ENCODE measurements around the gene ZNF335. TPM values are rescaled to one million over a fixed set of nuclear protein-coding genes. Genes with fewer than 3 reads are reported as not detected.

ZNF335 gene
- total RNA-seq, 1 donor from 2014 or later: 7.2 TPM

- peak overlapping the region; percentile 42 for H3K27ac Mint-ChIP-seq
- H3K4me1 Mint-ChIP-seq: peaks cover 19% of the 10 kb centered on the region
- H2AFZ ChIP-seq (replicated peaks): no peak overlapping the region
- no peaks in the 10 kb centered on the region for H3F3A ChIP-seq (ENCODE audit: low read depth)
- no peaks in the 10 kb centered on the region for H3K9me3 ChIP-seq (ENCODE audit: low read depth)
- no peaks in the 10 kb centered on the region for H3K36me3 Mint-ChIP-seq
- no peaks in the 10 kb centered on the region for H3K36me3 ChIP-seq
- H3K27me3 ChIP-seq: no peaks in the 10 kb centered on the region
- H3K79me2 ChIP-seq (ENCODE audit: low read depth): no peaks in the 10 kb centered on the region
- H4K20me1 ChIP-seq (ENCODE audit: low read depth): no peaks in the 10 kb centered on the region
- peaks cover 3% of the 10 kb centered on the region for H3K27me3 Mint-ChIP-seq (ENCODE audit: insufficient read depth, low read depth)
- no peak overlapping the region for H3K9ac ChIP-seq
- H3K27ac ChIP-seq: no peak overlapping the region
- H3K4me2 ChIP-seq: no peak overlapping the region
- TF ChIP-seq EZH2 (IDR thresholded peaks at IDR 0.05): no peak
- TF ChIP-seq, protein P1, sequence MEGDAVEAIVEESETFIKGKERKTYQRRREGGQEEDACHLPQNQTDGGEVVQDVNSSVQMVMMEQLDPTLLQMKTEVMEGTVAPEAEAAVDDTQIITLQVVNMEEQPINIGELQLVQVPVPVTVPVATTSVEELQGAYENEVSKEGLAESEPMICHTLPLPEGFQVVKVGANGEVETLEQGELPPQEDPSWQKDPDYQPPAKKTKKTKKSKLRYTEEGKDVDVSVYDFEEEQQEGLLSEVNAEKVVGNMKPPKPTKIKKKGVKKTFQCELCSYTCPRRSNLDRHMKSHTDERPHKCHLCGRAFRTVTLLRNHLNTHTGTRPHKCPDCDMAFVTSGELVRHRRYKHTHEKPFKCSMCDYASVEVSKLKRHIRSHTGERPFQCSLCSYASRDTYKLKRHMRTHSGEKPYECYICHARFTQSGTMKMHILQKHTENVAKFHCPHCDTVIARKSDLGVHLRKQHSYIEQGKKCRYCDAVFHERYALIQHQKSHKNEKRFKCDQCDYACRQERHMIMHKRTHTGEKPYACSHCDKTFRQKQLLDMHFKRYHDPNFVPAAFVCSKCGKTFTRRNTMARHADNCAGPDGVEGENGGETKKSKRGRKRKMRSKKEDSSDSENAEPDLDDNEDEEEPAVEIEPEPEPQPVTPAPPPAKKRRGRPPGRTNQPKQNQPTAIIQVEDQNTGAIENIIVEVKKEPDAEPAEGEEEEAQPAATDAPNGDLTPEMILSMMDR (IDR thresholded peaks at IDR 0.05): no peak
- no peak for TF ChIP-seq EZH2phosphoT487 (IDR thresholded peaks at IDR 0.05)
- no peaks in the 10 kb centered on the region for H3K9me3 Mint-ChIP-seq
- H3K4me1 ChIP-seq: peaks cover 5% of the 10 kb centered on the region
- no peak overlapping the region for H3K4me3 ChIP-seq
- H3K4me3 Mint-ChIP-seq: no peak overlapping the region
- no peak for DNase-seq (ENCODE audit: low spot score)
Measured at GRCh38 chr20:46000262-46000996, 28.4 kb upstream of the ZNF335 start.

DNA sequence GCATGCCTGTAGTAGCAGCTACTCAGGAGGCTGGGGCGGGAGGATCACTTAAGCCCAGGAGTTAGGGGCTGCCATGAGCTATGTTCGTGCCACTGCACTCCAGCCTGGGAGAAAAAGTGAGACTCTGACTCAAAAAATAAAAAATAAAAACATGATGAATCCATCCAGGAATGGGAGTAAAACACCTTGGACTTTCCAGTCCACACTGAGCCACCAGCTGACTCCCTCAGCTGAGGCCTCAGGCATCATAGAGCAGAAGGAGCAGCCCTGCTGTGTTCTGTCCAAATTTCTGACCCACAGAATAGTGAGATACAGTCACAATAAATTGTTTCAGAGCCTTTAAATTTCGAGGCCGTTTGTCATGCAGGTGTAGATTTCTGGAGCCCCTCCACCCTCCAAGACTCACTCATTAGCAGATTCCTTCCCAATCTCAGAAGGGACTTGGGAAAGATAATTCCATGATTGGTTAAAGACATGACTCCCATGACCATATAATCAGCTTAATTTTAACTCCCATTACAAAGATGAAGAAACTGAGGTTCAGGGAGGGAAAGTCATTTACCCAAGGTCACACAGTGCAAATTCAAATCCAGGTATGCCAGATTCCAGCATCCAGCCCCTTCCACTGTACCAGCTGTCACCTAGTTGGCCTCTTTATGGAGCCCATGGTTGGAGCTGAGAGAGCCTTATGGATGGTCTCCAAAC lies 27.7 kb upstream of the ZNF335 start:
- H4K20me1 ChIP-seq (ENCODE audit: low read depth): no peaks in the 10 kb centered on the region
- Mint-ChIP-seq H3K4me3 (no peak overlapping the region), H3K36me3 (no peaks in the 10 kb centered on the region), H3K4me1 (peaks cover 16% of the 10 kb centered on the region), H3K27ac (no peak overlapping the region), H3K27me3 (ENCODE audit: insufficient read depth, low read depth) (no peaks in the 10 kb centered on the region), H3K9me3 (no peaks in the 10 kb centered on the region)
- H3K9ac ChIP-seq: no peak overlapping the region
- DNase-seq (ENCODE audit: low spot score): no peak
- TF ChIP-seq EZH2phosphoT487 (IDR thresholded peaks at IDR 0.05) (no peak), EZH2 (IDR thresholded peaks at IDR 0.05) (no peak)
- TF ChIP-seq, protein P1 (IDR thresholded peaks at IDR 0.05): no peak
- no peaks in the 10 kb centered on the region for H3F3A ChIP-seq (ENCODE audit: low read depth)
- peaks cover 5% of the 10 kb centered on the region for H3K4me1 ChIP-seq
- no peaks in the 10 kb centered on the region for H3K27me3 ChIP-seq
- H3K4me2 ChIP-seq: no peak overlapping the region
- no peak overlapping the region for H3K27ac ChIP-seq
- no peak overlapping the region for H3K4me3 ChIP-seq
- no peaks in the 10 kb centered on the region for H3K9me3 ChIP-seq (ENCODE audit: low read depth)
- no peak overlapping the region for H2AFZ ChIP-seq (replicated peaks)
- H3K79me2 ChIP-seq (ENCODE audit: low read depth): no peaks in the 10 kb centered on the region
- no peaks in the 10 kb centered on the region for H3K36me3 ChIP-seq

DNA sequence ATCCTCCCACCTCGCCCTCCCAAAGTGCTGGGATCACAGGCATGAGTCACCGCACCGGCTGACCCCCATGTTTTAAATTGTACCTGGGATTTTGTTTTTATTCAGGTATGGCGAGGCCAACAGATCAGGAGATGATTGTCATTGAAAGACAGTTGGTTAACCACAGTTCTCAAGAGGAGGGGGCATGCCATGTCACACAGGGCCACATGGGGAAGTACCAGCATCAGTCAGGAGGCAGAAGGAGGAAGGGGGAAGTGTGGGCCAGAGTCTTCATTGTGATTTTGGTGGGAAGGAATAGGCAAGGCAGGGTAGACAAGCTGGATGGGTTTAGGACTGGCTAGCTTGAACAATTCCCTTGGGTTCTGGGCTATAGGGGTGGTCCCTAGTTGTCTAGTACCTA lies 26.8 kb upstream of the ZNF335 start:
- no peak for DNase-seq (ENCODE audit: low spot score)
- no peaks in the 10 kb centered on the region for H3F3A ChIP-seq (ENCODE audit: low read depth)
- H3K4me1 ChIP-seq: peaks cover 5% of the 10 kb centered on the region
- no peaks in the 10 kb centered on the region for H3K36me3 ChIP-seq
- no peaks in the 10 kb centered on the region for H3K9me3 ChIP-seq (ENCODE audit: low read depth)
- no peak overlapping the region for H3K27ac Mint-ChIP-seq
- peaks cover 2% of the 10 kb centered on the region for H3K27me3 Mint-ChIP-seq (ENCODE audit: insufficient read depth, low read depth)
- peaks cover 18% of the 10 kb centered on the region for H3K4me1 Mint-ChIP-seq
- H3K9me3 Mint-ChIP-seq: no peaks in the 10 kb centered on the region
- H3K4me3 ChIP-seq: no peak overlapping the region
- H3K79me2 ChIP-seq (ENCODE audit: low read depth): no peaks in the 10 kb centered on the region
- no peaks in the 10 kb centered on the region for H4K20me1 ChIP-seq (ENCODE audit: low read depth)
- no peaks in the 10 kb centered on the region for H3K36me3 Mint-ChIP-seq
- no peak overlapping the region for H2AFZ ChIP-seq (replicated peaks)
- H3K4me2 ChIP-seq: no peak overlapping the region
- no peak overlapping the region for H3K27ac ChIP-seq
- TF ChIP-seq EZH2 (IDR thresholded peaks at IDR 0.05) (no peak), EZH2phosphoT487 (IDR thresholded peaks at IDR 0.05) (no peak)
- TF ChIP-seq, protein P1 (IDR thresholded peaks at IDR 0.05): no peak
- peak overlapping the region; percentile 9 for H3K4me3 Mint-ChIP-seq
- no peaks in the 10 kb centered on the region for H3K27me3 ChIP-seq
- no peak overlapping the region for H3K9ac ChIP-seq
